HCT116 (cell line): ENCODE measurements around the gene FOXL2NB. TPM values are rescaled to one million over a fixed set of nuclear protein-coding genes. Genes with fewer than 3 reads are reported as not detected.

Source experiments
- ATAC-seq: fragments of 200-7000 bp; cut with Tn5 transposase; 2 replicates; pipeline ENCODE4 v1.9.1; 2020; ENCODE audit warnings: mild to moderate bottlenecking, moderate library complexity
- BruUV-seq: library from RNA; stranded (reverse); fragments of 400-500 nt; replicated peaks from 2 replicates; lab custom pipeline; 2021; lab: Mats Ljungman, UMichigan
- CTCF ChIA-PET: fragments of 300-600 bp; sonication (Branson Sonifier 250); formaldehyde crosslinking; loops from one replicate; lab custom pipeline; 2021; ENCODE audit warnings: antibody characterized with exemption; lab: Charles Lee
- POLR2A ChIA-PET: fragments of 300-600, 350-600 bp; sonication (Branson Sonifier 250); formaldehyde crosslinking; loops from one replicate; lab custom pipeline; 2021; ENCODE audit warnings: antibody characterized with exemption; lab: Charles Lee
- RAD21 ChIA-PET, 2 experiments: fragments of 300-600 bp; sonication (Branson Sonifier 250); formaldehyde crosslinking; loops; one replicate each; lab custom pipeline; 2023; ENCODE audit warnings: low total read pairs in 2 of 2; ENCODE audit not compliant: uncharacterized antibody in 2 of 2, unreplicated experiment in 2 of 2, low non-redundant PET in 1 of 2; lab: Charles Lee
- DNase-seq: peaks from one replicate; pipeline ENCODE4 v3.0.0-alpha.2; 2010; ENCODE audit warnings: low read depth, low spot score
- H2AFZ ChIP-seq: fragments of 200-600 bp; shearing (Covaris generic), sonication (generic); 2 replicates; pipeline ENCODE4 v1.6.1; 2017; ENCODE audit warnings: low read depth, mixed run types, mixed read lengths, antibody characterized with exemption, low read length; ENCODE audit not compliant: poor library complexity, severe bottlenecking
- H3K27ac ChIP-seq: 2 replicates; pipeline ENCODE4 v1.5.1; 2012; ENCODE audit warnings: low read depth, low read length
- H3K27me3 ChIP-seq: fragments of 200-600 bp; sonication (generic); 2 replicates; pipeline ENCODE4 v1.6.1; 2016; ENCODE audit warnings: mixed run types, low read length, mixed read lengths; ENCODE audit not compliant: insufficient read depth
- H3K36me3 ChIP-seq, 2 experiments: fragments of 200-500 bp in 1 of 2; fragments of 200-600 bp in 1 of 2; sonication (Bioruptor generic) in 1 of 2; sonication (generic) in 1 of 2; 2 replicates each; pipeline versions ENCODE4 v1.5.1 to v1.6.1; 2014 to 2016; ENCODE audit warnings: low read length in 2 of 2, inconsistent platforms in 1 of 2, mixed read lengths in 1 of 2, mixed run types in 1 of 2; ENCODE audit not compliant: insufficient read depth in 2 of 2, control insufficient read depth in 1 of 2
- H3K4me1 ChIP-seq, 2 experiments: fragments of 200-600 bp in 1 of 2; sonication (generic) in 1 of 2; 2 replicates each; pipeline versions ENCODE4 v1.5.1 to v1.6.1; 2012 to 2017; ENCODE audit warnings: low read length in 2 of 2, inconsistent platforms in 1 of 2, mild to moderate bottlenecking in 1 of 2, mixed read lengths in 1 of 2, mixed run types in 1 of 2, moderate library complexity in 1 of 2; ENCODE audit not compliant: insufficient read depth in 2 of 2, control insufficient read depth in 1 of 2
- H3K4me2 ChIP-seq: fragments of 200-600 bp; sonication (generic); 2 replicates; pipeline ENCODE4 v1.6.1; 2017; ENCODE audit warnings: mixed run types, low read length, mixed read lengths
- H3K4me3 ChIP-seq, 2 experiments: fragments of 200-600 bp in 1 of 2; sonication (generic) in 1 of 2; replicated peaks in 1 of 2; 2 replicates each; pipeline ENCODE4 v1.5.1; 2011 to 2016; ENCODE audit warnings: low read length in 2 of 2, control low read depth in 1 of 2, low read depth in 1 of 2, mild to moderate bottlenecking in 1 of 2, mixed read lengths in 1 of 2, mixed run types in 1 of 2
- H3K79me2 ChIP-seq: fragments of 200-600 bp; sonication (generic); 2 replicates; pipeline ENCODE4 v1.6.1; 2017; ENCODE audit warnings: mild to moderate bottlenecking, mixed run types, low read length, moderate library complexity, mixed read lengths; ENCODE audit not compliant: insufficient read depth
- H3K9ac ChIP-seq: fragments of 200-600 bp; sonication (generic); 2 replicates; pipeline ENCODE4 v1.6.1; 2016; ENCODE audit warnings: low read length, mixed read lengths
- H3K9me2 ChIP-seq: fragments of 200-600 bp; sonication (generic), shearing (Covaris generic); 2 replicates; pipeline ENCODE4 v1.6.1; 2017; ENCODE audit warnings: mixed run types, mild to moderate bottlenecking, moderate library complexity; ENCODE audit not compliant: insufficient read depth
- H3K9me3 ChIP-seq, 2 experiments: fragments of 200-500 bp in 1 of 2; fragments of 200-600 bp in 1 of 2; sonication (Bioruptor generic) in 1 of 2; sonication (generic) in 1 of 2; 2 replicates each; pipeline ENCODE4 v1.6.1; 2014 to 2017; ENCODE audit warnings: low read length in 2 of 2, mixed read lengths in 2 of 2, inconsistent platforms in 1 of 2, low read depth in 1 of 2, mild to moderate bottlenecking in 1 of 2, mixed run types in 1 of 2, moderate library complexity in 1 of 2; ENCODE audit not compliant: control insufficient read depth in 1 of 2, insufficient read depth in 1 of 2
- H4K20me1 ChIP-seq: fragments of 200-600 bp; sonication (generic), shearing (Covaris generic); 2 replicates; pipeline ENCODE4 v1.6.1; 2017; ENCODE audit warnings: mixed run types, mild to moderate bottlenecking, moderate library complexity; ENCODE audit not compliant: insufficient read depth
- CBX3 ChIP-seq: IDR thresholded peaks from 2 replicates; pipeline ENCODE4 v1.6.1; 2012; ENCODE audit warnings: low read depth
- CEBPB ChIP-seq: IDR thresholded peaks from 2 replicates; pipeline ENCODE4 v1.6.1; 2012; ENCODE audit warnings: low read depth
- CTCF ChIP-seq, 3 experiments: fragments of 200-600 bp in 1 of 3; sonication (generic) in 1 of 3; IDR thresholded peaks in 2 of 3; conservative IDR thresholded peaks in 1 of 3; 2 replicates each; pipeline ENCODE4 v1.5.1; 2012 to 2017; ENCODE audit warnings: low read depth in 2 of 3, low read length in 2 of 3, antibody characterized with exemption in 1 of 3, borderline replicate concordance in 1 of 3, control low read depth in 1 of 3, mild to moderate bottlenecking in 1 of 3, mixed read lengths in 1 of 3, mixed run types in 1 of 3, moderate library complexity in 1 of 3; ENCODE audit not compliant: insufficient read depth in 1 of 3
- ELF1 ChIP-seq: IDR thresholded peaks from 2 replicates; pipeline ENCODE4 v1.6.1; 2012; ENCODE audit warnings: low read depth, borderline replicate concordance
- EZH2phosphoT487 ChIP-seq: fragments of 200-600 bp; IDR thresholded peaks from 2 replicates; pipeline ENCODE4 v1.6.1; 2018; ENCODE audit warnings: antibody characterized with exemption, borderline replicate concordance
- JUND ChIP-seq: IDR thresholded peaks from 2 replicates; pipeline ENCODE4 v1.6.1; 2012
- MAX ChIP-seq: IDR thresholded peaks from 2 replicates; pipeline ENCODE4 v1.6.1; 2012
- POLR2A ChIP-seq: IDR thresholded peaks from 2 replicates; pipeline ENCODE4 v1.7.0; 2011; ENCODE audit warnings: borderline replicate concordance; ENCODE audit not compliant: insufficient read depth, insufficient read length; ENCODE audit errors: extremely low read depth
- POLR2AphosphoS5 ChIP-seq: IDR thresholded peaks from 2 replicates; pipeline ENCODE4 v1.6.1; 2011; ENCODE audit warnings: mild to moderate bottlenecking, low read depth, low read length, moderate library complexity
- RAD21 ChIP-seq: IDR thresholded peaks from 2 replicates; pipeline ENCODE4 v1.6.1; 2012; ENCODE audit warnings: low read depth, mild to moderate bottlenecking
- SIN3A ChIP-seq: IDR thresholded peaks from 2 replicates; pipeline ENCODE4 v1.6.1; 2012; ENCODE audit warnings: low read depth
- SRF ChIP-seq: IDR thresholded peaks from 2 replicates; pipeline ENCODE4 v1.6.1; 2012; ENCODE audit warnings: low read depth
- YY1 ChIP-seq: IDR thresholded peaks from 2 replicates; pipeline ENCODE4 v1.6.1; 2011; ENCODE audit warnings: low read length, low read depth, moderate library complexity, mild to moderate bottlenecking; ENCODE audit not compliant: insufficient replicate concordance; ENCODE audit errors: extremely low read depth
- ZNF274 ChIP-seq: fragments of 200-500 bp; sonication (Bioruptor generic); IDR thresholded peaks from 2 replicates; pipeline ENCODE4 v1.6.1; 2014; ENCODE audit warnings: mild to moderate bottlenecking, low read depth, low read length, inconsistent platforms
- intact Hi-C: fragments of 100-400 bp; cut with micrococcal nuclease; formaldehyde crosslinking; loops from 2 replicates; pipeline ENCODE4 v1.10.0; 2022
- total RNA-seq: library from RNA; stranded (reverse); gene quantifications from one replicate; pipeline ENCODE4 v1.2.1, GENCODE V29; 2021; ENCODE audit not compliant: unreplicated experiment

FOXL2NB gene
- total RNA-seq, 1 experiment from 2014 or later: 0.93 TPM

DNA sequence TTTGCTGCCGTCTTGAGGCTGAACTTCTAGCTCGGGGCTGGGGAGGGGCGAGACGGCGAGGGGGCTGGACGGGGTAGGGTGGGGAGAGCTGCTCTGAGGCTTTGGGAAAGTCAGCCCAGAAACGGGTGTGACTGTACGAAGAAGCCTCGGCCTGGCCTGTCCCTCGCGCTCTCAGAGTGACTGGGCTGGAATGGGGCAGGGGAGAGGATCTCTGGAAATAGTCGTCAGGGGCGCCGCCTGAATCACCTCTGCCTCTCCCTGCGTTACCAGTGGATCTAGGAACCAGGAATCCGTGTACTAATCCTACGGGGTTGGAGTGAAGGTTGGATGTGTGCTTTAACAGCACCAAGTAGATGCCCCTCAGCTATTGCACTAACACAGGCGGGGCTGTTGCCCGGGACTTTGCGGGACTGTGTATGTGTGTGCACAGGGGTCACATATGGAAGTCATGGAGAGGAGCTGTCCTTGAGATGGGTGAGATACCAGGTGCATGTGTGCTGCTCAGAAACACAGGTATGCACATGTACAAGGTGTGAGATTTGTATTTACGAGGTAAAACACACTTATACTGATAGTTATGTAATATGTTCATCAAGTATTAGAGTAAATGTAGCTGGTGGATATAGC, 591 bp downstream of the FOXL2NB start (continued):
- TF ChIP-seq CTCF (IDR thresholded peaks at IDR 0.05 in 2 of 3, conservative IDR thresholded peaks at IDR 0.05 in 1 of 3; ENCODE audit: borderline replicate concordance in 1 of 3, insufficient read depth in 1 of 3, low read depth in 2 of 3, low read length in 2 of 3): no peak

- H3K27me3 ChIP-seq: no peaks in the 10 kb centered on the region
- no peak overlapping the region for H3K4me2 ChIP-seq
- ATAC-seq (no peak), DNase-seq (no peak)
- H3K4me3 ChIP-seq: no peak overlapping the region
- no peaks in the 10 kb centered on the region for H4K20me1 ChIP-seq
- no peaks in the 10 kb centered on the region for H3K4me1 ChIP-seq
- H3K9me2 ChIP-seq: no peaks in the 10 kb centered on the region
- H3K36me3 ChIP-seq: no peaks in the 10 kb centered on the region
- no peak for TF ChIP-seq EZH2phosphoT487
- no peak for TF ChIP-seq POLR2A
- TF ChIP-seq SIN3A: no peak
- TF ChIP-seq POLR2AphosphoS5: no peak
- no peak for TF ChIP-seq JUND
- TF ChIP-seq ZNF274: no peak
- TF ChIP-seq MAX: no peak
- no peak for TF ChIP-seq SRF
- no peak for TF ChIP-seq RAD21
- TF ChIP-seq CEBPB: no peak
- TF ChIP-seq CBX3: no peak
- TF ChIP-seq CTCF (IDR thresholded peaks at IDR 0.05 in 2 of 3, conservative IDR thresholded peaks at IDR 0.05 in 1 of 3; ENCODE audit: borderline replicate concordance in 1 of 3, insufficient read depth in 1 of 3, low read depth in 2 of 3, low read length in 2 of 3): no peak
- no peak for TF ChIP-seq YY1
- no peak for TF ChIP-seq ELF1
- ChIA-PET CTCF (no interaction called here), POLR2A (no interaction called here), RAD21 (no interaction called here)
- no peak overlapping the region for H2AFZ ChIP-seq
- H3K9ac ChIP-seq: no peak overlapping the region
- no peak overlapping the region for H3K27ac ChIP-seq
- H3K9me3 ChIP-seq: no peaks in the 10 kb centered on the region
- H3K79me2 ChIP-seq: no peaks in the 10 kb centered on the region
- intact Hi-C loops: no loop called here
- no TSS peak for BruUV-seq
Observed at GRCh38 chr3:138948371-138949001, 1.5 kb downstream of the FOXL2NB start.
